Vagina (tissue), 2 donors: Measurements from ENCODE around the gene TIGAR. TPM values are rescaled to one million over a fixed set of nuclear protein-coding genes. Genes with fewer than 3 reads are reported as not detected.

Source experiments
- DNase-seq, 2 donors: peaks; one replicate each; pipeline ENCODE4 v3.0.0-alpha.2; 2017; ENCODE audit errors: extremely low spot score in 2 of 2
- H3K27ac ChIP-seq: fragments of 200-600 bp; sonication (generic); one replicate; pipeline ENCODE4 v1.5.1; 2019
- H3K27me3 ChIP-seq: fragments of 200-600 bp; sonication (generic); one replicate; pipeline ENCODE4 v1.5.1; 2019
- H3K36me3 ChIP-seq, 2 donors: fragments of 200-600 bp; sonication (generic); one replicate each; pipeline ENCODE4 v1.5.1; 2017 to 2019
- H3K4me1 ChIP-seq: fragments of 200-600 bp; sonication (generic); one replicate; pipeline ENCODE4 v1.5.1; 2019
- H3K4me3 ChIP-seq, 2 donors: fragments of 200-600 bp; sonication (generic); 1 replicate in 1 of 2; 2 replicates in 1 of 2; pipeline ENCODE4 v1.5.1; 2016 to 2019
- H3K9me3 ChIP-seq: fragments of 200-600 bp; sonication (generic); one replicate; pipeline ENCODE4 v1.5.1; 2019
- CTCF ChIP-seq, 3 experiments: fragments of 450-650 bp in 2 of 3; fragments of 200-600 bp in 1 of 3; sonication (generic) in 1 of 3; IDR thresholded peaks; one replicate each; pipeline ENCODE4 v1.5.1; 2017 to 2019; ENCODE audit warnings: antibody characterized with exemption in 3 of 3, mild to moderate bottlenecking in 2 of 3, moderate library complexity in 2 of 3
- POLR2A ChIP-seq, 2 donors: fragments of 450-650 bp; IDR thresholded peaks; one replicate each; pipeline ENCODE4 v1.6.1; 2017; ENCODE audit warnings: antibody characterized with exemption in 2 of 2, mild to moderate bottlenecking in 2 of 2, moderate library complexity in 2 of 2
- POLR2AphosphoS5 ChIP-seq, 2 donors: sonication (generic); formaldehyde crosslinking; IDR thresholded peaks; one replicate each; pipeline ENCODE4 v1.9.0; 2017; ENCODE audit warnings: antibody characterized with exemption in 2 of 2, mild to moderate bottlenecking in 2 of 2, low read depth in 1 of 2; ENCODE audit not compliant: insufficient read depth in 1 of 2
- intact Hi-C: fragments of 100-400 bp; cut with DNase I; formaldehyde crosslinking; loops from one replicate; pipeline ENCODE4 v1.15.1; 2023
- total RNA-seq: library from RNA; depleted of rRNA; stranded (reverse); fragments of >200 nt; gene quantifications from one replicate; pipeline ENCODE4 v1.2.3, GENCODE V29; 2016

The TIGAR gene
- total RNA-seq, 1 donor from 2014 or later = 0.98 TPM

- H3K36me3 ChIP-seq = no peaks in the 10 kb centered on the region
- intact Hi-C loops = no loop called here
- no peaks in the 10 kb centered on the region for H3K4me1 ChIP-seq
- TF ChIP-seq POLR2A (IDR thresholded peaks at IDR 0.05) = no peak
- no peak for TF ChIP-seq POLR2AphosphoS5 (IDR thresholded peaks at IDR 0.05; ENCODE audit: insufficient read depth in 1 of 2, low read depth in 1 of 2)
- TF ChIP-seq CTCF (IDR thresholded peaks at IDR 0.05) = no peak
- no peak overlapping the region for H3K27ac ChIP-seq
- H3K9me3 ChIP-seq = no peaks in the 10 kb centered on the region
- no peaks in the 10 kb centered on the region for H3K27me3 ChIP-seq
- H3K4me3 ChIP-seq = no peak overlapping the region
- DNase-seq = no peak
These were observed 49.3 kb downstream of the TIGAR start for GRCh38 chr12:4370265-4370664.

- Histone ChIP-seq H3K9me3 (no peaks in the 10 kb centered on the region), H3K4me3 (no peak overlapping the region), H3K27ac (no peak overlapping the region), H3K27me3 (no peaks in the 10 kb centered on the region), H3K4me1 (no peaks in the 10 kb centered on the region), H3K36me3 (no peaks in the 10 kb centered on the region)
- no peak for DNase-seq
- intact Hi-C loops = no loop called here
- no peak for TF ChIP-seq POLR2A (IDR thresholded peaks at IDR 0.05)
- no peak for TF ChIP-seq CTCF (IDR thresholded peaks at IDR 0.05)
- no peak for TF ChIP-seq POLR2AphosphoS5 (IDR thresholded peaks at IDR 0.05; ENCODE audit: insufficient read depth in 1 of 2, low read depth in 1 of 2)
These were observed 51.6 kb downstream of the TIGAR start for GRCh38 chr12:4372653-4373052.

GRCh38 chr12:4375449-4375848 lies 54.4 kb downstream of the TIGAR start:
- Histone ChIP-seq H3K4me3 (no peak overlapping the region), H3K4me1 (no peaks in the 10 kb centered on the region), H3K36me3 (no peaks in the 10 kb centered on the region), H3K27ac (no peak overlapping the region), H3K27me3 (no peaks in the 10 kb centered on the region), H3K9me3 (no peaks in the 10 kb centered on the region)
- DNase-seq = no peak
- intact Hi-C loops = no loop called here
- TF ChIP-seq POLR2A (IDR thresholded peaks at IDR 0.05) (no peak), POLR2AphosphoS5 (IDR thresholded peaks at IDR 0.05; ENCODE audit: insufficient read depth in 1 of 2, low read depth in 1 of 2) (no peak), CTCF (IDR thresholded peaks at IDR 0.05) (no peak)

GRCh38 chr12:4378772-4379171 lies 57.8 kb downstream of the TIGAR start:
- H3K4me1 ChIP-seq = no peaks in the 10 kb centered on the region
- no peaks in the 10 kb centered on the region for H3K36me3 ChIP-seq
- DNase-seq = no peak
- H3K27ac ChIP-seq = no peak overlapping the region
- H3K27me3 ChIP-seq = no peaks in the 10 kb centered on the region
- intact Hi-C loops = no loop called here
- TF ChIP-seq CTCF (IDR thresholded peaks at IDR 0.05) (no peak), POLR2AphosphoS5 (IDR thresholded peaks at IDR 0.05; ENCODE audit: insufficient read depth in 1 of 2, low read depth in 1 of 2) (no peak), POLR2A (IDR thresholded peaks at IDR 0.05) (no peak)
- no peaks in the 10 kb centered on the region for H3K9me3 ChIP-seq
- no peak overlapping the region for H3K4me3 ChIP-seq

GRCh38 chr12:4379405-4379804 lies 58.4 kb downstream of the TIGAR start, which contains the start of gene FGF23:
Gene FGF23, minus strand, starts transcription at chr12:4379712. Its CDS starts 130 bp downstream, at chr12:4379582.
- no peaks in the 10 kb centered on the region for H3K27me3 ChIP-seq
- no peak within 1 kb of the TSS for H3K4me3 ChIP-seq
- TF ChIP-seq POLR2AphosphoS5 (IDR thresholded peaks at IDR 0.05; ENCODE audit: insufficient read depth in 1 of 2, low read depth in 1 of 2) (no peak), POLR2A (IDR thresholded peaks at IDR 0.05) (no peak), CTCF (IDR thresholded peaks at IDR 0.05) (no peak)
- DNase-seq = no peak
- no peak within 1 kb of the TSS for H3K27ac ChIP-seq
- no peaks in the 10 kb centered on the region for H3K4me1 ChIP-seq
- H3K9me3 ChIP-seq = no peaks in the 10 kb centered on the region
- H3K36me3 ChIP-seq = no peaks in the 10 kb centered on the region
- intact Hi-C loops = no loop called here
